HG02759 (cell line): ENCODE results near the gene PGLYRP2.
A peak's percentile ranks its signal among the peaks of the same experiment; 100 is the strongest.
"Not testable (repeated sequence)": the region's sequence is repeated elsewhere in the genome, so short reads cannot be mapped to it uniquely, and the experiment has no call there.

ENCODE experiments used
- ATAC-seq: cut with Tn5 transposase; IDR thresholded peaks from one replicate; pipeline ENCODE4 v1.9.1; 2021; ENCODE audit warnings: mild to moderate bottlenecking, moderate library complexity; ENCODE audit not compliant: unreplicated experiment

Gene PGLYRP2

DNA sequence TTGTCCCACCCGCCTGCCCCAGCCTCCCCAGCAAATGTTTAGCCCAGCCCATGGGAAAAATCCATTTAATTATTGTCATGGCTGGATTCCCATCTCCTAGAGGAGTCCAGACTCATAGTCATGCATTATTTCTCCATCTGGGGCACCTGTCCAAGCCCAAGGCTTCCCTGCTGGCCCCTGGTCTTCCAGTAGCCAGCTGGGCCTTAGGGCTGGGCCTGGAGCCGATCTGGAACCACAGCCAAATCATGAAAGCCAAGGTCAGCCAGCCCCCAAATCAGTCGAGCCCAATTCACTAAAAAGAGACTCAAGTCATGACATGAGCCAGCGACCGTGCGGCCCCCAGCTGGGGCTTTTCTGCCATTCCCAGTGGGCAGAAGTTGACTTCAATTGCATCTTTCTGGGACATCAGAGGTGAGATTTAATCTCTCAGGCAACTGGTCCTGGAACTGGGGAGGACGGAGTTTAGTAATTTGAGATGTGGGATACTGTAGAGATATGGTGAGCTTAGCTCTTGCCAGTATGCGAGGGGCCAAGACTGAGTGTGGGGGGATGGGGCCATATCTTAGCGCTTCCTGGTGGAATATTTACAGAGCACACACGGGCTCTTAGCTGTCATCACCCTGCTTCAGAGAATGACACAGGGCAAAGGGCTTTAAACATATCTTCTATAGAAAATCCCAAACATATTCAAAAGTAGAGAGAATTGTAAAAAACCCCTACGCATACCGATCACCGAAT, 9.4 kb upstream of the PGLYRP2 start:
- ATAC-seq: no peak

DNA sequence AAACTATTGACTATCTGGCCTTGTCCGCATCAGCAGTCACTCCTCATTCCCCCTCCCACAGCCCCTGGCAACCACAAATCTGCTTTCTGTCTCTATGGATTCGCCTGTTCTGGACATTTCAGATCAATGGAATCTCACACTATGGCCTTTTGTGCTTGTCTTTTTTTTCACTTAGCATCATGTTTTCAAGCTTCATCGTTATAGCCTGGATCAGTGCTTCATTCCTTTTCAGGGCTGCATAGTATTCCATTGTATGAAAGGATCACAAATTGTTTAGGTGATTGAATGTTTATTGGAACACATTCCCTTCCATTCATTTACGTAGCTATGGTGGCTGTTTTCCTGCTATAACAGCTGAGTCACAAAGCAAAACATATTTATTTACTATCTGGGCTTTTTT, 7.7 kb upstream of the PGLYRP2 start:
- ATAC-seq: no peak

DNA sequence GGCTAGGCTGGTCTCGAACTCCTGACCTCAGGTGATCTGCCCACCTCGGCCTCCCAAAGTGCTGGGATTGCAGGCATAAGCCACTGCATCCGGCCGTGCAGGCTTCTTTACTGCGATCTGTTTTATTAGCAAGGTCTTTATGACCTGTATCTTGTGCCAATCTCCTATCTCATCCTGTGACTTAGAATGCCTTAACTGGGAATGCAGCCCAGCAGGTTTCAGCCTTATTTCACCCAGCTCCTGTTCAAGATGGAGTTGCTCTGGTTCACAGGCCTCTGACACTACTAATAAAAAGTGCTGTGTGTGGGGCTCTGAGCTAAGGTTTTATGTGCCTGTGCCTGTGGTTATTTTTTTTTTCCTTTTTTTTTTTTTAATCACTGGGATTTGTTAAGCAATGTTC, 6.5 kb upstream of the PGLYRP2 start:
- ATAC-seq: not testable (repeated sequence)

DNA sequence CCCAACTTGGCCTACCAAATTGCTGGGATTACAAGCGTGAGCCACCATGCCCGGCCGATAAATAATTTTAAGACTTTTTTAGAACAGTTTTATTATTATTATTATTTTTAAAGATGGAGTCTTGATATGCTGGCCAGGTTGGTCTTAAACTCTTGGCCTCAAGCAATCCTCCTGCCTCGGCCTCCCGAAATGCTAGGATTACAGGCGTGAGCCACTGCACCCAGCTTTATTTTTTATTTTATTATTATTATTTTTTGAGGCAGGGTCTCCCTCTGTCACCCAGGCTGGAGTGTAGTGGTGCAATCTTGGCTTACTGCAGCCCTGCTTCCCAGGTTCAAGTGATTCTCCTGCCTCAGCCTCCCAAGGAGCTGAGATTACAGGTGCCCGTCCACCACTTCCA, 1.7 kb upstream of the PGLYRP2 start:
- ATAC-seq: not testable (repeated sequence)

DNA sequence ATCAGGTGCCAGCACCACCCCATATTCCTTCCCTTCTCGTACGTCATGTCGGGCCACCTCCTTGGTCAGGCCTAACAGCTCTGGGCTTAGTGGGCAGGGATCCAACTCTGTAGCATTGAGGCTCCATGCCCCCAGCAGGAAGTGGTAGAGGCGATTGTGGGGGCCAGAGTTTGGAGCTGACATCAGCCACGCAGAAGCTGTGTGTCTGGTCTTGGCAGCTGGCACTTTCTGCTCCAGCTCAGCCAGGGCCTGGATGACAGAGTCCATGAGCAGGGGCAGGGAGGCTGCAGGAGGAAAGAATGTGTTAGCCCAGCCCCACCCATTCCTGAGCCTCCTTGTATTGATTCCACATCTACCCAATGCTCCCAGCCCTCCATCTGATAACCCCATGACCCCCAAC, 3.0 kb downstream of the PGLYRP2 start:
- no peak for ATAC-seq

DNA sequence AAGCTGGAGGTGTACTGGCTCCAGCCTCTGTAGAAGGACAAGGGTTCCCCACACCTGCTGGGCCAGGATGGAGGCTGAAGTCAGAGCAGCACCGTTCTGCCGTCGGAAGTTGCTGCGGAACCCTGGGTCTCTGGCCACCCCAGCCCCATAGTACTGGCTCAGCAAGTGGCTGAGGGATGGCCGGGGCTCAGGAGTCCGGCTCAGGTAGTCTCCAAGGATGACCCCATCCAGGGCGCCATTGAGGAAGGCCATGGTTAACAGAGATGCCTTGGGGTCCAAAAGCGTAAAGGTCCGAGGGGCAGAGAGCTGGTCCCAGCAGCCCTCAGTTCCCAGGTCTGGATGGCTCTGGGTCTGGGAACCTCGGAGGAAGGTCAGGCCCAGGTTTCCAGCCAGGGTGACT, 3.7 kb downstream of the PGLYRP2 start:
- no peak for ATAC-seq

DNA sequence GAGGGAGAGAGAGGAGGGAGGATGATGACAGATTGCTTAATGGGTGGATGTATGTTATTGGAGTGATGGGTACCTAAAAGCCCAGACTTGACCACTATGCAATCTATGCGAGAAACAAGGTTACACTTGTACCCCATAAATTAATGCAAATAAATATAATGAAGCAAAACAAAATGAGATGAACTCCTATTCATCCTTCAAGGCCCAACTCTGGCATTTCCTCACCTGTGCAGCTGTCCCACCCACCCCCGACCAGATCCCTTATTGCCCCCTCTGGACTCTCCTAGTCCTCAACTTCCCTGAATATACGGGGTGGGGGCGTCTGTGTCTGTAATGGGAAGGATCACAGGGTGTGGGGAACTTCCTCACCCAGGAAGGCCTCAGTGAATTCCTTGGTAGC, 4.1 kb downstream of the PGLYRP2 start:
- no peak for ATAC-seq

DNA sequence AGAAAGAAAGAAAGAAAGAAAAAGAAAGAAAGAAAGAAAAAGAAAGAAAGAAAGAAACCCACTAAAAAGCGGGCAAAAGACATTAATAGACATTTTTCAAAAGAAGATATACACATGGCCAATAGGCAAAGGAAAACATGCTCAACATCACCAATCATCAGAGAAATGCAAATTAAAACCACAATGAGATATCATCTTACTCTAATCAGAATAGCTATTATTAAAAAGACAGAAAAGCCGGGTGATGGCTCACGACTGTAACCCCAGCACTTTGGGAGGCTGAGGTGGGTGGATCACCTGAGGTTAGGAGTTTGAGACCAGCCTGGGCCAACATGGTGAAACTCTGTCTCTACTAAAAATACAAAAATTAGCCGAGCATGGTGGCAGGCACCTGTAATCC, 5.5 kb downstream of the PGLYRP2 start:
- not testable (repeated sequence) for ATAC-seq

DNA sequence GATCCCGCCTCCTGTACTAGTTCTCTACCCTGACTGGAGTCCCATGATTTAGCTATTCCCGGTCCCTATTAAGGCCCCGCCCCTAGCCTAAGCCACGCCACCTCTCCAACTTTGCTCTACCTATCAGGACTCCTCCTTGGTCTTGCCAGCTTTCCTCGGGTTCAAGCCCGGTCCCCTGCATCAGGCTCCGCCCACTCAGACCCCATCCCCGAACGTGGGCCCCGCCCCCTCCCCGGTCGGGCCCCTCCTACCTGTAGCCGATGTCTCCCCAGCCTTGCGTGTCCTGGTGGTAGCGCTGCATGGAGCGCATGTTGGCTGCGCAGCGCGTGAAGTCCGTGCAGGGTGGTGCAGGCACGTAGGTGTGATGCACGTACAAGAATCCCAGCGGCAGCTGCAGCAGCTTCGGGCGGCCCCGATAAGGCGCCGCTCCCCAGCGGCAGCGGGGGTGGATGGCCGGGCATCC, 7.6 kb downstream of the PGLYRP2 start:
- ATAC-seq: no peak

DNA sequence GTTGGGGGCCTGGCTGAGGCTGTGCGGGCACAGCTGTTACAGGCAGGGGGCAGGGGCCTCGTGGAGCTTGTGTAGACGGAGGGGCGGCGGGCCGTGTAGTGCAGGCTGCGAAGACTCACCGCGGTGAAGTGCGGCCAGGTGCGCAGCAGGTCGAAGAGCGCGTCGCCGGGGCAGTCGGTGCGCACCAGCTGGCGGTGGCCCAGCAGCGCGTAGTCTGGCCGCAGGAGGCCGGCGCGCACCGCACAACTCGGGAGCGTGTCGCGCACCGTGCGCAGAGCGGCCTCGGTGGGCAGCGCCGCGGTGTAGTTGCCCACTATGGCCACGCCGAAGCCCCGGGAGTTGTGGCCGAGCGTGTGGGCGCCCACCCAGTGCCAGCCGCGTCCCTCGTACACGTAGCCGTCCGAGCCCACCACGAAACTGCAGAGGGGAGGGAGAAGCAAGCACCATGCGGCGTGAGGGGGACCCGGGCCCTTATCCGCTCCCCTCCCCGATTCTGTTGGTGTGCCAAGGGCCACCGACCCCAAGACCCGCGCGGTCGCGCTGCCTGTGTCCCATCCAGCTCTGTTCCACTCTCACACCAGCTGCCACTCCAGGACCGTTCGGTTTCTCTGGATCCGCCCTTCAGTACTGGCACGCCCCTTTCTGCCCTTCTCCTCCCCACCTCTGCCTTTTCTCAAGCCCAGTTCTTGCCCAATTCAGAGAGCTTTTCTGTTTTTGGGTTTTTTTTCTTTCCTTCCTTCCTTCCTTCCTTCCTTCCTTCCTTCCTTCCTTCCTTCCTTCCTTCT, 9.6 kb downstream of the PGLYRP2 start:
- no peak for ATAC-seq

DNA sequence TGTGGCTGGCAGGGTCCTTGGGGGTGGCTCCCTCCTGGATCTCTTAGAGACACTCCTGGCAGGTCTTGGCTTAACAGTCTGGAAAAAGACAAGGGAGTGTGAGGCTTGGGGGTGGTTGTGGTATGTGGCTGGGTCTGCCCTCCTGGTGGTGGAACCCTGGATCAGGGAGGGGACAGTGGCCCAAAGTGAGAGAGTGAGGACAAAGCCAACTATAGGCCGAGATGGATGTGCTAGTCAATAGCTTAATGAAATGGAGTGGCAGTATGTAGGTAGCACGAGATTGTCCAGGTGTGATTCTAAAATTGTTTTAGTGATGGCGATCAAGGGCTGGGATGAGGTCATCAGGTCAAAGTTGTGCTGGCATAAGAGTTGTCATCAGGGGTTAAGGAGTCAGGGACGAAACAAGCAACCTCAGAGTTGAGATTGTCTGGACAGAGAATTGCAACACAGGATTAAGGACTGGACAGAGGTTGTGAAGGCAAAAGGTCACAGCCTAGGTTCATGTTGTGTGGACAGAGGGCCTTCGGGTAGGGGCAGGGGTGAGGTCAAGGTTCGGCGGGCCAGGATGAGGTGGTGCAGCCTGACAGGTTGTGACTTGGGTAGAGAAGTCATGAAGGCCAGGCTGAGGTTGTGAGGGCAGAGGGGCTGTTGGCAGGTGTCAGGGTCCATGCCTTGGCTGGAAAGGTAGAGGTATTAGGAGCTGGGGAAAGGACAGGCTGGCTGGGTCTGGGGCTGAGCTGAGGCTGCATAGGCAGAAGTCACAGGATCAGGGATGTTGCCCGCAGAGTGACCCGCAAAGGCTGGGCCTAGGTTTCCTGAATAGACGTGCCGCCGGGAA, 10.4 kb downstream of the PGLYRP2 start:
- ATAC-seq: no peak

DNA sequence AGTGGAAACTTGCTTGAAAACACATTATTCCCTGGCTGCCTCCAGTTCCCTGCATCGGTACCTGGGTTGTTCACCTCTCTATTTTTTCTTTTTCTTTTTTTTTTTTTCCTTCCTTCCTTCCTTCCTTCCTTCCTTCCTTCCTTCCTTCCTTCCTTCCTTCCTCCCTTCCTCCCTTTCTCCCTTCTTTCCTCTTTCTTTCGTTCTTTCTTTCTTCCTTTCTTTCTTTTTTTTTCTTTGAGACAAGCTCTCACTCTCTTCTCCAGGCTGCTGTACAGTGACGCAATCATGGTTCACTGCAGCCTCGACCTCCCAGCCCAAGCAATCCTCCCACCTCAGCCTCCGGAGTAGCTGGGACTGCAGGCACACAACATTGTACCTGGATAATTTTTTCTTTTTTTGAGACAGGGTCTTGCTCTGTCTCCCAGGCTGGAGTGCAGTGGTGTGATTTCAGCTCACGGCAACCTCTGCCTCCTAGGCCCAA, 11.5 kb downstream of the PGLYRP2 start:
- no peak for ATAC-seq

DNA sequence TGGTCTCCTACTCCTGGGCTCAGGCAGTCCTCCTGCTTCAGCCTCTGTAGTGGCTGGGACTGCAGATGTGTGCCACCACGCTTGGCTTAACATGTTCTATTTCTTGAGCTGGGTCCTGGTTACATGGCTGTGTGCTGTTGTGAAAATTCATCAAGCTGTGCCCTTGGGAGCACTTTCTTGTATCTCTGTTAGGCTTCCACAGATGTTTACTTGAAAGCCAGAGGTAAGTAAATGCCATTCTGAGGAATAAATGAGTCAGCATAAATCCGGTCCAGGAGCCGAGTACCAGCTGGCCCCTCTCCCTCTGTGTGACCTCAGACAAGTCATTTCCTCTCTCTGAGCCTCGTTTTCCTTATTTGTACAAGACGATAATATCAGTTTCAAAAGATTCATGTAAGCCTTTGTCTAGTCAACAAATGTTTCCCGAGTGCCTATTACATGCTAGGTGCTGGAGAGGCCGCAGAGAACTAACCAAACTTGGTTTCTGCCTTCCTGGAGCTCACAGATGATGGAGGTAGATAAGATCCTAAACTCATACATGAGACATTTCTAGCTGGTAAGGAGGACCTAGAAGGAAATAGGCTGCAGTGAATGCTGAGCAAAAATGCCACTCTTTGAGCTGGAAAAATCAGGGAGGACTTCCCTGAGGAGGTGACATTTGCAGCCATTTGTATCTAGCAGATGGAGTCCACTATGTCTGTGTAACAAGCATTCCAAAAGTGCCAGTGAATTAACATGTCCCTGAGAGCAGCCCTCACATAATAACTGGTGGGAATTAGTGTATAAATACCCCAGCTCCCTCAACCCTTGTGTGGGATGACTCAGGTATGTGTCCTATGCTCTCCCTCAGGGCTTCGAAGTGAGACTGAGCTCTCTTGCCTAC, 12.2 kb downstream of the PGLYRP2 start:
- peak; percentile 61 for ATAC-seq

DNA sequence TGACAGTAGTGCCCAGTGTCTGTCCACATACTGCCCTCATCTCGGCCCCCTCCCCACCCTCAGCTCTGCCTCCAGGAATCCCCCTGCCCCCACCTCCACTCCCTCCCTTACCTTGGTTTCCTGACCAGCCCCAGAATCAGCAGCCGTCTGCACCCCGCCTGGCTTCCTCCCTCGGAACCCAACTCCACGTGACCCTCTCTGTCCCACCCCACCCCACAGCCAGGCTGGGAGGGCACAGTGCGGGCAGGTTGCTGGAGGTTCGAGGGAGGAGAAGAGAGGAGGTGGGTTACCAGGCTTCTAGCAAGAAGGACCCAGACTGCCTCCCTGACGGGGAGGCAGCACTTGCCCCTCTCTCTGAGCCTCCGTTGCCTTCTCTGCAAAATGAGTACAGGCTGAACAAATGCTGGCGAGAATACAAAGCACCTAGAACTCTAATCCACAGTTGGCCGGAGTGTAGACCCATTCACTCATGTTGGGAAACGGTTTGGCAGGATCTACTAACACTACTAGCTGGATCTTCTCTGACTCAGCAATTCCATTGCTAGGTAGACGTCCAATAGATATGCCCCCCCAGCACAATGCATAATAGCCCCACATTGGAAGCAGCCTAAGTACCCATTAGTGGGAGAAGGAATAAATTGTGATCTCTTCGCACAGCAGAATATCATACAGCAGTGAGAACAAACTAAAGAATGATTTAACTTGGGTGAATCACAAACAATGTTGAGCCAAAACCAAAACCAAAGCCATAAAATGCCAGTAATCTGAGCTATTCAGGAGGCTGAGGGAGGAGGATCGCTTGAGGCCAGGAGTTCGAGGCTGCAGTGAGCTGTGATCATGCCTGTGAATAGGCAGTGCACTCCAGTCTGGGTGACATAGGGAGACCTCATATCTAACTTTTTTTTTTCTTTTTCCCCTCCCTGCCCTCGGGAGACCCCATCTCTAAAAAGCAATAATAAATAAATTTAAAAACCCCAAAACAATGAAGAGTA, 14.6 kb downstream of the PGLYRP2 start, which contains the start of gene RASAL3:
Gene RASAL3, minus strand, starts transcription at position 151 of the 992 bp plus-strand sequence. CDS start 186 bp downstream, outside the sequence.
- ATAC-seq: peak; percentile 54

DNA sequence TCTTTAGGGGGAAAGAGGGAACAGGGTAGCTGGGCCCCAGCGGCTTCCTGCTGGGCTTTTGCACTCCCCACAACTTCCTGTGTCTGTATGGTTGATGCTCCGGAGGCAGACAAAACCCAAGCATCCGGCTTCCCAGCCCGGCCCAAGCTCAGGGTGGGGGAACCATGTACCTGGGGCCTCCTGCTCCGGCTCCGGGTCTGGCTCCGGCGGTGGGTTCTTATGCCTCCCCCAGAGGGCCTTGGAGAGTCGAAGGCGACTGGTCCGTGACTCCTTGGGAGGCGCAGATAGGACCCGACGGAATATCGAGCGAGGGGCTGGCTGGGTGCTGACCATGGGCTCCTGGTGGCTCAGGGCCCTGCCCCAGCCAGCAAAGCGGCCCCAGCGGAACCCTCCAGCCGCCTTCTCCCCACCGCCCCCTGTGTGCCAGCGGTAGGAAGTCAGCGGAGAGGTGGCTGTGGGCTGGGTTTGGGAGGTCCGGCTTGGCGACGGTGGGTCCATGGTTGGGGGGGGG, 15.4 kb downstream of the PGLYRP2 start:
- ATAC-seq: peak; percentile 48

DNA sequence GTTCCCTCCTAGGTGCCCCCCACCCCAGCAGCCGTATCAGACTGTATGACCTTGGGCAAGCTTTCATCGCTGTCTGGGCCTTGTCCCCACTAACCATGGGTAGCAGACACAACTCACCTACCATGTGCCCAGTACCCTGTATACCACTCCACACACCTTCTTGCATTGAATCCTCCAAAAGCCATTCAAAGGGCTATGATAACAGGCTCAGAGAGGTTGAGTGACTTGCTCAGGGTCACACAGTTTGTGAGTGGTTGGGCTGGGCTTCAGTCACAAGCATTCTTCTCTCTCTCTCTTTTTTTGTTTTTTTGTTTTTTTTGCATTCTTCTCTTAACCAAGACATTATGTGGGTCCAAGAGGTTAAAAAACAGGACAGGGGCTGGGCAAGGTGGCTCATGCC, 17.6 kb downstream of the PGLYRP2 start:
- ATAC-seq: no peak

DNA sequence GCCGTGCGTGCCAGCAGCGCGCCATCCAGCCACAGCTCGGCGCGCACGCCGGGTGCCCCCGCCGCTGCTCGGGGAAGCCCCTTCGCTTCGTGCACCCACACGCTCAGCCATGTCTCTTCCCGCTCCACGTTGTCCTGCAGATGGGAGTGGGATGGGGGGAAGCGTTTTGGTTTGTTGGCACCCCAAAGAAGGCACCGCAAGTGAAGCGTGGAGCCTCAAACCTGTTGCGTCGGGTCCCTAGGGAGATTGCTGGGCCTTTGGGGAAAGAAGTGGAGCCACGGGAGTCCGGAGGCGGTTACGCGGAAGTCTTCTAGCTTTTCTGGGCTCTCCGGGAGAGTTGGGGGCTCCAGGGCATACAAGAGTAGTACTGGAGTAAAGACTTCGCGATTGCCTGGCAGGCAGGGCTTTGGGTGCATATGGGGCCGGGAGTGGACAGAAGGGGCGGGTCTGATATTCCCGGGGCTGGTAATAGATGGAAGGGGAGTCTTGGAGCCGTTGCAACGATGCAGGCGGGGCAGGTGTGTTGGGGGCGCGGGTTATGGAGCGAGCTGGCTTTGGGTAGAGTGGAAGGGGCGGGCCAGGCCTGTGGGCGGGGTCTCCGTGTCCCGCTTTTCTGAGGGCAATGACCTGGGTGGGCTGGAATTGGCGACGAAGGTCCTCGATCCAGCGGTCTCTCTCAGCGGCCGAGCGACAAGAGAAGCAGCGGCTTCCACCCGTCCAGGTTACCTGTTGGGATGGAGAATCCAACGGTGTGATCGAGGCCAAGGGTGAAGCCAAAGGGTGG, 21.4 kb downstream of the PGLYRP2 start:
- no peak for ATAC-seq
